PFSK-1 (cell line): Measurements from ENCODE around the gene CXCL6.

Experiments used
- FOXP2 ChIP-seq: optimal IDR thresholded peaks from 2 replicates; pipeline ENCODE3; 2011; ENCODE audit warnings: borderline replicate concordance, control low read depth, inconsistent platforms; ENCODE audit not compliant: insufficient read depth; ENCODE audit errors: extremely low read length, extremely low read depth
- POLR2AphosphoS5 ChIP-seq: IDR thresholded peaks from 2 replicates; pipeline ENCODE4 v1.6.1; 2012; ENCODE audit warnings: low read depth, mild to moderate bottlenecking, control low read depth, low read length, moderate library complexity
- REST ChIP-seq, 2 experiments: IDR thresholded peaks; 2 replicates each; pipeline versions ENCODE4 v1.6.1 to v1.8.0; 2011 to 2012; ENCODE audit warnings: low read depth in 2 of 2, low read length in 2 of 2, control low read depth in 1 of 2, inconsistent platforms in 1 of 2, mild to moderate bottlenecking in 1 of 2, moderate library complexity in 1 of 2; ENCODE audit not compliant: insufficient read depth in 1 of 2
- SIN3A ChIP-seq: IDR thresholded peaks from 2 replicates; pipeline ENCODE4 v1.6.1; 2012; ENCODE audit warnings: mild to moderate bottlenecking, low read length, moderate library complexity, borderline replicate concordance; ENCODE audit not compliant: insufficient read depth
- TAF1 ChIP-seq: IDR thresholded peaks from 2 replicates; pipeline ENCODE4 v1.6.1; 2012; ENCODE audit warnings: low read length, control low read depth, borderline replicate concordance; ENCODE audit not compliant: insufficient read depth

GRCh38 chr4:73831569-73831968, 4.9 kb upstream of the CXCL6 start:
- TF ChIP-seq REST (IDR thresholded peaks at IDR 0.05; ENCODE audit: insufficient read depth in 1 of 2, low read depth in 2 of 2, low read length in 2 of 2) (no peak), POLR2AphosphoS5 (no peak), TAF1 (no peak), SIN3A (no peak), FOXP2 (no peak)
